HT1080 (cell line): ENCODE measurements around the gene KCNC1. TPM values are rescaled to one million over a fixed set of nuclear protein-coding genes. Genes with fewer than 3 reads are reported as not detected.

Experiments used
- DNase-seq: peaks from one replicate; pipeline ENCODE4 v3.0.0-alpha.2; 2015; ENCODE audit warnings: low read depth
- total RNA-seq: library from RNA; depleted of rRNA; stranded (reverse); fragments of >200 nt; shearing (Covaris generic); gene quantifications from 2 replicates; pipeline ENCODE4 v1.2.3, GENCODE V29; 2014

Gene KCNC1
- total RNA-seq, 1 experiment from 2014 or later: 0.10 TPM

DNA sequence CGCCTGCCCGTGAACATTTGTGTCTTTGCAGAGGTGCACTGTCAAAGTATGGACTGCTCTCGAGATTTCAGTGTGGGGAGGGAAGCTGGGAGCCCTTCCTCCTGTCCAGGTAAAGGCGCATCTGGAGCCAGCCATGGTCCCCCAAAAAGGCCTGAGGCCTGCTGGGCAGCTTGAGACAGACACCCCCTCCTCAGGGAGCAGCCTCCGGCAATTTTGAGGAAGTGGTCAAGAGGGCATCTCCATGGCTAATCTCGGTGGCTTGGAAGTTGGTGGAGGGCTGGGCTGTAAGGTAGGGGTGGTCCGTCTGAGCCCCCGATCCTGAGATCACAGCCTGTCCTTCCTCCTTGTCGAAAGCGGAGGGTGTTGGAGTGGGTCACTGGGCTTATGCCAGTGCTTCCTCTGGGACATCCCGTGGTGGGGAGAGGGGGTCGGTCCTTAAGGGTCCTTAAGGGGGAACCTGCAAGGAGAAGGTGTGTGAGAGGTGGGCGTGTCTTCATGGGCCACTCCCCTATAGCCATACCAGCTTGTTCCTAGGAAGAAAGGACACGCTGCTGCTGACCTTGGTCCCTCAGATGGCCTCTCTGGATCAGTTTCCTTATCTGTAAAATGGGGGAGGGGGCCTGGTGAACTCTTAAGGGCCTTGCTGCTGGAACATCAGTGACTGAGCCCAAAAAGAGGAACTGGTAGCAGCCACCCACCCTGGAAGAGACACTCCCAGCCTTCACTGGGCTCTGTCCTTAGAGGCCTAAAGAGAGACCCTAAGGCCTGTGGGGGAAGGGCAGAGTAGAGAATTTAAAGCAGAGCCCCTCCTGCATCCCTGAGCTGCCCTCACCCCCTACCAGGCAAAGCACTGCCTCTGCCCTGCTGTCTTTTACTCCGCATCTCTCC, 2.6 kb downstream of the KCNC1 start:
- DNase-seq: no peak

DNA sequence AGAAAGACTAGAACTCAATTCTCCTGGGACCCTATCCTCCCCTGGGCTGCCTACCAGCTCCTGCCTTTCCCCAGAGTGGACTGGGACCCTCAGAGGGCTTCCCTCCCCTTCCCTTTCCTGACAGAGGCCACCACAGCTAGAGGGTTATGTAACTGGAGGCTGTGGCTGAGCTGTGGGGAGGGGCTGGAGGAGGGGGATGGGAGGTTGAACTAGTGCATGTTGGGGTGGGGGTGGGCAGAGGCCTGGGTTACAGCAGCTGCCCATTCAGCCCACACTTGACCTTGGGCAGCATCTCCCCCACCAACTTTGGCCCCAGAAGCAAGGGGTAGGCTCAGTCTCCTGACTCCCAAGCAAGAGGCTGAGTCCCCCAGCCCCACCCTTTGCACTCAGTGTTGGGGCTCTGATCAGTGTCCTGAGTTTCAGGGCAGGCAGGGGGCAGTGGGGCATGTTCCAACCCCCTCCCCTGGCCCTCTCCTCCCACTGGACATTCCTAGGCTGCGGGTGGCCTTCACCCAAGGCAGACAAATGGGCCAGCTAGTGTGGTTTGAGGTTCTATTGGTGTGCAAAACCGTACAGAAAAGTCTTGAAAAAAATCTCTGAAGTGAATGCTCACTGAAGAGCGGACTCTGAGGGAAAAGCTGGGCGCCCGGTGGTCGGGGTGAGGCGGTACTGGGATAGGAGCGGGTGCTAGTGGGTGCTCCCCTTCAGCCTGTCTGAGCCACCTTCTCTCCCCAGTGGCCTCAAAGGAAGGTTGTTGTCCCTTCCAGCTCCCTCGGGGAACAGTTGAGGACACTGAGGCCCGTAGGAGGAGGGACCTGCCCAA, 3.8 kb downstream of the KCNC1 start:
- no peak for DNase-seq

GRCh38 chr11:17739945-17740338, 5.4 kb downstream of the KCNC1 start:
- no peak for DNase-seq

GRCh38 chr11:17740649-17741235, 6.2 kb downstream of the KCNC1 start:
- no peak for DNase-seq

DNA sequence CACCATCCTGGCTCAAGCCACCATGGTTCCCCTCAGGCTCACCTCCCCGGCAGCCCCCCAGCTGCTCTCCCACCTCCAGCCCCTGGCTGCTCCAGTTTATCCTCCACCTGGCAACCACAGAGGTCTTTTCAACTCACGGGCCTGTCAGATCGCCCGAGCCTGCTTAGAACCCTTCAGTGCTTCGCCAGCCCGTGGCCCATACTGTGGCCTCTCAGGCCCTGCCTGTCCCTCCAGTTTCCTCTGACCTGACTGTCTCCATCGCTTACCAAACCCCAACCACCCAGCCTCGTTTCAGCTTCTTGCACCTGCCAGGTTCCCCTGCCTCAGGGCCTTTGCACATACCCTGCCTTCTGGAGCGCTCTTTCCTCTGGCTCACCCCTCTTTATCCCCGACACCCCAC, 6.9 kb downstream of the KCNC1 start:
- DNase-seq: no peak

DNA sequence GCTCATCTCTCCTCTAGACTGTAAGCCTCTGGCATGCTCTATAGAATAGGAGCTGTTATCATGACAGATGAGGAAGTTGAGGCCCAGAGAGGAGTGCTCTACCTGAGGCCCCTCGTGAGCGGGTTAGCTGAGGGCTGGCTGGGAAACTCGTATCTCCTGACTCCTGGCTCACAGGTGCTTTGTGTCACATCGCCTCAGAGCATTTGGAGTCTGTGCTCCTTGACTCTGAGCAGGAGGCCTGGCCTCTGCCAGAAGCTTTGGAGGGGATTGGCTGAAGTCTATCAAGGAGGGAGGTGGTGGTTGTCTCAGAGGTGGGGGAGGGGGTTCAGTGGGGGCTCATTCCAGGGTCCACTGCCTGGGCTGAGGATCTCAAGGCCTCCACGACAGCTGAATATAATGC, 7.4 kb downstream of the KCNC1 start:
- no peak for DNase-seq

DNA sequence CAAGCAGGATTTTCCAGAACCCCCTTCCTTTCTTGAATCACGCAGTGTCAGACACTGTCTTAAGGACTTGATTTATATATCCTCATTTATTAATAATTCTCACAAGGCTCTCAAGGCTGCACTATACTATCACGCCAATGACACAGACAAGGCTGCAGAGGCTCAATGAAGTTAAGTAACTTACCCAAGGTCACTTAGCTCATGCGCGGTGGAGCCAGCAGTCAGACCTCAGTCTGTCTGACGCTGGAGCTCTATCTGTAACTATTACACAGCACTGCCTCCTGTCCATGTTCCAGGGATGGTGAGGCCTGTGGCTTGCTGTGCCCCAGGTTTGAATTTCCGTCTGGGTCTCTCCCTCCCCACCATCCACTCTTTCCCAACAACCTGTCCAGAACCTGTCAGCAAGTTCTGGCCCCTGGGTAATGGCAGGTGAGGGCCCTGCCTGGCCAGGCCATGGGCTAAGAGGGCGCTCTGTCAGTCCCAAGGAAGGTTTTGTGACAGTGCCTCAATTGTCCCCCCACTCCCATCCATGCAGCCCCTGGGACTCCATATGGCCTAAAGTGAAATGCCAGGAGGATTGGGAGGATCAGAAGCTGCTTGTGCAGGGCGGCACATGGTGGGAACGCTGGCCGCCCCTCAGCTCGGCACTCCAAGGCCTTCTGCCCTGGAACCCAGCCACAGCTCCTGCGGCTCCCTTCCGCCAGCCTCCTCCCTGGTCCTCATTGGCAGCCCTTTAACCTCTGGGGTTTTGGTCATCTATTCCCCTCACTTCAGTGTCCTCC, 8.6 kb downstream of the KCNC1 start:
- DNase-seq: no peak

DNA sequence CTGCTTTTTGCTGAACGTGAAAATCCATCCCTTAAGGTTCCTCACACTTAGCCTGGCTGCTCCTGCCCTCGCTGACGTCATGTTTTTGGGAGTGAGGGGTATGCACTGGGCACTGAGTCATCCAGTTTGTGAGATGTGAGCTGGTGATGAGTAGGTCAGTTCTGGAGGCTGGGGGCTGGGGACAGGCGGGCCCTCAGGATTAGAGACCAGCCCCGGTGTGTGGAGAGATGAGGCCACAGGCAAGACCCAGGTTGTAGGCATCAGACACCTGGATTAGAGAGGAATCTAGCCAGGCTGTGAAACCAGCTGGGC, 9.2 kb downstream of the KCNC1 start:
- DNase-seq: peak; percentile 84

GRCh38 chr11:17744151-17744940, 9.8 kb downstream of the KCNC1 start:
- DNase-seq: peak; percentile 71

DNA sequence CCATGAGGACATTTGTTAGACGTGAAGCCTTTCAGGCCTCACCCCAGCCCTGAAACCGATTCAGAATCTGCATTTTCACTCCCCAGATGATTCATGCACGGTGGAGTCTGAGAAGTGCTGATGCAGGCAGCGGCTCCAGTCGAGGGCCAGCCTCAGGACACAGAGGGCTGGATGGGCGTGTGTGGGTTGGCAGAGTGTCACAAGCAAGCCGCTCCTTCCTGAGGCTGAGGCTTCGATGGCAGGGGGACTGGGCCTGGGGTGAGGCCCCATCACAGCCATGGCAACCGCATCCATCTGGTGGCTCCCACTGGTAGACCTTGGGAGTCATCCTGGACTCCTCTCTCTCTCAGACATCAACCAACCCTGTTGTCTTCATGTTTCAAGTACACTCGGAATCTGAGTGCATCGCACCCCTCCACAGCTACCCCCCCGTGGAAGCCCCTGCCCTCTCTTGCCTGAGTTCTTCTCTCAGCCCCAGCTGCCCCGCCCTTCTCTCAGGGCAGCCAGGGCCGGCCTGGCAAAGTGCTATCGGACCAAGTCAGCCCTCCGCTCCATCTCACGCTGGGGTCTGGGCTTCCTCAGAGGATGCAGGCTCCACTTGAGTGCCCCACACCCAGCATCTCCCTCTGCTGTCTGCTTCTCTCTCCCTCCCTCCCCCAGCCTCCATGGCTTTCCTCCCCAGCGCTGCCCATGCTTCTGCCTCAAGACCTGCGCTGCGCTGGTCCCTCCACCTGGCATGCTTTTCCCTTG, 10.6 kb downstream of the KCNC1 start:
- peak; percentile 28 for DNase-seq

GRCh38 chr11:17746096-17746495, 11.5 kb downstream of the KCNC1 start:
- no peak for DNase-seq

GRCh38 chr11:17747131-17747955, 12.8 kb downstream of the KCNC1 start:
- DNase-seq: peak; percentile 44

- no peak for DNase-seq
Observed at GRCh38 chr11:17748044-17748443, 13.5 kb downstream of the KCNC1 start.

GRCh38 chr11:17748761-17749721, 14.5 kb downstream of the KCNC1 start:
- no peak for DNase-seq

DNA sequence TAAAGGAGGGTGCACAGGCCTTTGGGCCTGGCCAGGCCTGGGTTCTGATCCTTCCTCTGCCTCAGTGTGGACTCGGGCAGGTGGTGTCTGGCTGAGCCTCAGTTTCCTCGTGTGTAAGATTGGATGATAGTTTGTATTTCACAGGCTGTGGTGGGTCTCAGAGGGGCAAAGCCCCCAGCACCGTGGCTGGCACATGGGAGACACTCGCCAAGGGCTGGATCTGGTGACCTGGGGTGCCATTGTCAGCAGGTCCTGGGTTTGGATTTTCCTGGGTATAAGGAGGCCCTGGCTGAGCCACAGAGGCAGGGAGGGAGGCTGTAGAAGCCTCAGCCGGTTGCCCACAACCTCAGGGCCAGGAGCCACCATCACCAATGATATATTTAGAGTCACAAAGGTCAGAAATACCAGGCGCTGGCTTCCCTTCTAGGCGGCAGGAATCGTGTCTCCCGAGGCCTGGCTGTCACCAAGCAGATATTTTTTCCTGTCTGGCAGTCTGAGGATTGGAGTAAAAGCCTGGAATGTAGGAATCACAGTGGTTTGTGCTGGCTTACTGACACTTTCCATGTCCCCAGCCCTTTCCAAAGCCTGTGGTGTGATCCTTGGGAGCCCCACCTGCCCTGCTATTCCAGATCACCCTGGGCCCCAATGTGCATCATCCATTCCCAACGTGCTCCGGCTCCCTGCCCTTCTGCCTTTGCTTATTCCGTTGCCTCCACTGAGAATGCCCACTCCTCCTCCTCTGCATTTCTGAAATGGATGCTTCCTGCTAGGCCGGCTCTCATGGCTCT, 15.6 kb downstream of the KCNC1 start:
- no peak for DNase-seq

GRCh38 chr11:17750801-17751165, 16.2 kb downstream of the KCNC1 start:
- DNase-seq: no peak

DNA sequence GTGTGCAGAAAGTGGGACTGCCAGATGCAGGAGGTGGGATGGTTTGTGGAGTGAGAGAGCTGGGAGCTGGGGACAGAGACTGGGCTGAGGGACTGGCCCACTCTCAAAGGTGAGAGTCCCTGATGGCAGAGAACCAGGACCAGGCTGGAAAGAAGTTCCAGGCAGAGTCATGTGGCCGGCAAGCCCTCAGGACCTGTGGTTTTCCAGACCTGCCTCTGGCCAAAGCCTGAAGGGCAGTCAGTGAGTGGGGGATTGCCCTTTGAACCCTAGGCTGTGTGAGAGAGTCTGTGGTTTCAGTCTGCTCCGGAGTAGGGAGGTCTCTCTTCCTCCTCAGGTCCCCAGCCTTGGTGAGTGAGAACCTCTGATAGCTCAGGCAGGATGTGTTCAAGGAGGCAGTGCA, 17.0 kb downstream of the KCNC1 start:
- DNase-seq: no peak
